ENCODE data around the gene ATP6V0E2.

Gene ATP6V0E2

GRCh38 chr7:149846021-149846420 is 27.7 kb upstream of the ATP6V0E2 start:
- H3K9me3 ChIP-seq (replicated peaks; ENCODE audit: insufficient read depth, low read length), result no peaks in the 10 kb centered on the region
- H3K36me3 ChIP-seq (replicated peaks; ENCODE audit: insufficient read depth, low read length), result no peaks in the 10 kb centered on the region
- H3K4me1 ChIP-seq (ENCODE audit: low read length), result no peaks in the 10 kb centered on the region
- no peaks in the 10 kb centered on the region for H3K79me2 ChIP-seq (ENCODE audit: low read length)
- no peak overlapping the region for H3K4me2 ChIP-seq (ENCODE audit: low read depth, low read length)
- no peak for DNase-seq
- H3F3A ChIP-seq (ENCODE audit: insufficient read depth, low read length), result no peaks in the 10 kb centered on the region
- no peaks in the 10 kb centered on the region for H4K20me1 ChIP-seq (ENCODE audit: insufficient read depth, low read length)
- no peak overlapping the region for H2AFZ ChIP-seq (ENCODE audit: low read length)
- no peaks in the 10 kb centered on the region for H3K27me3 ChIP-seq (replicated peaks; ENCODE audit: insufficient read depth, low read length)
- no peaks in the 10 kb centered on the region for H3K9me2 ChIP-seq (replicated peaks; ENCODE audit: insufficient read depth, low read length)
- TF ChIP-seq EZH2 (optimal IDR thresholded peaks at IDR 0.05; ENCODE audit: low read depth, low read length) (no peak), EZH2phosphoT487 (IDR thresholded peaks at IDR 0.05; ENCODE audit: low read length) (no peak), CTCF (IDR thresholded peaks at IDR 0.05; ENCODE audit: low read length) (no peak)
- H3K4me3 ChIP-seq (ENCODE audit: low read length), result no peak overlapping the region
- no peak overlapping the region for H3K9ac ChIP-seq (ENCODE audit: low read length)
- H3K27ac ChIP-seq (ENCODE audit: low read length), result no peak overlapping the region

GRCh38 chr7:149846436-149847046 is 27.2 kb upstream of the ATP6V0E2 start:
- H3K27ac ChIP-seq (ENCODE audit: low read length), result no peak overlapping the region
- no peak overlapping the region for H3K4me2 ChIP-seq (ENCODE audit: low read depth, low read length)

GRCh38 chr7:149849174-149849573 is 24.6 kb upstream of the ATP6V0E2 start:
- H3K9me3 ChIP-seq (replicated peaks; ENCODE audit: insufficient read depth, low read length), result no peaks in the 10 kb centered on the region
- H3K27ac ChIP-seq (ENCODE audit: low read length), result no peak overlapping the region
- no peaks in the 10 kb centered on the region for H3K27me3 ChIP-seq (replicated peaks; ENCODE audit: insufficient read depth, low read length)
- H4K20me1 ChIP-seq (ENCODE audit: insufficient read depth, low read length), result no peaks in the 10 kb centered on the region
- no peak for TF ChIP-seq EZH2 (optimal IDR thresholded peaks at IDR 0.05; ENCODE audit: low read depth, low read length)
- no peak for TF ChIP-seq EZH2phosphoT487 (IDR thresholded peaks at IDR 0.05; ENCODE audit: low read length)
- no peak for TF ChIP-seq CTCF (IDR thresholded peaks at IDR 0.05; ENCODE audit: low read length)
- H3K4me3 ChIP-seq (ENCODE audit: low read length), result no peak overlapping the region
- H3K4me1 ChIP-seq (ENCODE audit: low read length), result no peaks in the 10 kb centered on the region
- H3K9me2 ChIP-seq (replicated peaks; ENCODE audit: insufficient read depth, low read length), result no peaks in the 10 kb centered on the region
- no peak overlapping the region for H3K4me2 ChIP-seq (ENCODE audit: low read depth, low read length)
- no peaks in the 10 kb centered on the region for H3F3A ChIP-seq (ENCODE audit: insufficient read depth, low read length)
- H3K79me2 ChIP-seq (ENCODE audit: low read length), result no peaks in the 10 kb centered on the region
- no peak for DNase-seq
- H3K9ac ChIP-seq (ENCODE audit: low read length), result no peak overlapping the region
- H2AFZ ChIP-seq (ENCODE audit: low read length), result no peak overlapping the region
- H3K36me3 ChIP-seq (replicated peaks; ENCODE audit: insufficient read depth, low read length), result no peaks in the 10 kb centered on the region

More at GRCh38 chr7:149846436-149847046, 27.2 kb upstream of the ATP6V0E2 start:
- Histone ChIP-seq H2AFZ (ENCODE audit: low read length) (no peak overlapping the region), H3K9me2 (replicated peaks; ENCODE audit: insufficient read depth, low read length) (no peaks in the 10 kb centered on the region), H3K9ac (ENCODE audit: low read length) (no peak overlapping the region), H3K9me3 (replicated peaks; ENCODE audit: insufficient read depth, low read length) (no peaks in the 10 kb centered on the region), H3K79me2 (ENCODE audit: low read length) (no peaks in the 10 kb centered on the region), H3K4me1 (ENCODE audit: low read length) (no peaks in the 10 kb centered on the region), H3K27me3 (replicated peaks; ENCODE audit: insufficient read depth, low read length) (no peaks in the 10 kb centered on the region), H3K36me3 (replicated peaks; ENCODE audit: insufficient read depth, low read length) (no peaks in the 10 kb centered on the region), H3F3A (ENCODE audit: insufficient read depth, low read length) (no peaks in the 10 kb centered on the region), H3K4me3 (ENCODE audit: low read length) (no peak overlapping the region), H4K20me1 (ENCODE audit: insufficient read depth, low read length) (no peaks in the 10 kb centered on the region)
- no peak for DNase-seq
- TF ChIP-seq EZH2 (optimal IDR thresholded peaks at IDR 0.05; ENCODE audit: low read depth, low read length) (no peak), CTCF (IDR thresholded peaks at IDR 0.05; ENCODE audit: low read length) (no peak), EZH2phosphoT487 (IDR thresholded peaks at IDR 0.05; ENCODE audit: low read length) (no peak)

Data from MM.1S (cell line).